BJ (cell line): ENCODE data around the gene HYAL2. TPM values are rescaled to one million over a fixed set of nuclear protein-coding genes. Genes with fewer than 3 reads are reported as not detected.
"Not testable (repeated sequence)": the region's sequence is repeated elsewhere in the genome, so short reads cannot be mapped to it uniquely, and the experiment has no call there.

Experiments used
- CTCF ChIA-PET: fragments of 350-600 bp; formaldehyde crosslinking; extraction: SDS; loops from one replicate; lab custom pipeline; 2021; ENCODE audit warnings: antibody characterized with exemption, inconsistent platforms; lab: Yijun Ruan, JAX
- POLR2A ChIA-PET: fragments of 300-600 bp; sonication (Branson Sonifier 250); formaldehyde crosslinking; extraction: SDS; loops from one replicate; lab custom pipeline; 2021; ENCODE audit warnings: antibody characterized with exemption; lab: Charles Lee
- DNase-seq: peaks from one replicate; pipeline ENCODE4 v3.0.0-alpha.2; 2011; ENCODE audit warnings: low read depth
- H3K27me3 ChIP-seq: 2 replicates; pipeline ENCODE4 v1.6.0; 2011; ENCODE audit warnings: low read length; ENCODE audit not compliant: control insufficient read depth, insufficient read depth
- H3K36me3 ChIP-seq: 2 replicates; pipeline ENCODE4 v1.5.1; 2011; ENCODE audit warnings: low read length; ENCODE audit not compliant: control insufficient read depth, insufficient read depth
- H3K4me3 ChIP-seq: 2 replicates; pipeline ENCODE4 v1.5.1; 2011; ENCODE audit warnings: low read depth, mild to moderate bottlenecking, control low read depth, low read length
- polyA plus RNA-seq: library from polyadenylated mRNA; depleted of rRNA; stranded (reverse); fragments of >200 nt; gene quantifications from 2 replicates; pipeline ENCODE4 v1.2.3, GENCODE V29; 2011
- TF ChIP-seq, protein P1 (sequence below): IDR thresholded peaks from 2 replicates; pipeline ENCODE4 v1.5.1; 2011; ENCODE audit warnings: low read depth, mild to moderate bottlenecking, control low read depth, inconsistent platforms, low read length, moderate library complexity; ENCODE audit not compliant: insufficient read depth

HYAL2 gene
- polyA plus RNA-seq, 1 experiment = 63.2 TPM

DNA sequence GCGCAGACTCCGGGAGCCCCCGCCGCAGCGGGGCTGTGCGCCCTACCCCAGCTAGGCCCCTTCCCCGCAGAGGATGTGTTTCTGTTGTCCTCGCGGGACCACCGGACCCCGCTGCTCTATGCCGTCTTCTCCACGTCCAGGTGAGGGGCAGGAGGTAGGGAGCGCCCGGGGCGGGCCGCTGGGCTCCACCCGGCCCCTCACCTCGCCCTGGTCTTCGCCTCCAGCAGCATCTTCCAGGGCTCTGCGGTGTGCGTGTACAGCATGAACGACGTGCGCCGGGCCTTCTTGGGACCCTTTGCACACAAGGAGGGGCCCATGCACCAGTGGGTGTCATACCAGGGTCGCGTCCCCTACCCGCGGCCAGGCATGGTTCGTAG, 48.9 kb downstream of the HYAL2 start:
- CTCF ChIA-PET = interaction anchor here (0.6 to 6.0 kb wide), 9 partner anchors 13 to 81 kb away, joined by 3 to 58 read pairs (median 3); partner anchors contain the start of genes GNAT1 and IFRD2

DNA sequence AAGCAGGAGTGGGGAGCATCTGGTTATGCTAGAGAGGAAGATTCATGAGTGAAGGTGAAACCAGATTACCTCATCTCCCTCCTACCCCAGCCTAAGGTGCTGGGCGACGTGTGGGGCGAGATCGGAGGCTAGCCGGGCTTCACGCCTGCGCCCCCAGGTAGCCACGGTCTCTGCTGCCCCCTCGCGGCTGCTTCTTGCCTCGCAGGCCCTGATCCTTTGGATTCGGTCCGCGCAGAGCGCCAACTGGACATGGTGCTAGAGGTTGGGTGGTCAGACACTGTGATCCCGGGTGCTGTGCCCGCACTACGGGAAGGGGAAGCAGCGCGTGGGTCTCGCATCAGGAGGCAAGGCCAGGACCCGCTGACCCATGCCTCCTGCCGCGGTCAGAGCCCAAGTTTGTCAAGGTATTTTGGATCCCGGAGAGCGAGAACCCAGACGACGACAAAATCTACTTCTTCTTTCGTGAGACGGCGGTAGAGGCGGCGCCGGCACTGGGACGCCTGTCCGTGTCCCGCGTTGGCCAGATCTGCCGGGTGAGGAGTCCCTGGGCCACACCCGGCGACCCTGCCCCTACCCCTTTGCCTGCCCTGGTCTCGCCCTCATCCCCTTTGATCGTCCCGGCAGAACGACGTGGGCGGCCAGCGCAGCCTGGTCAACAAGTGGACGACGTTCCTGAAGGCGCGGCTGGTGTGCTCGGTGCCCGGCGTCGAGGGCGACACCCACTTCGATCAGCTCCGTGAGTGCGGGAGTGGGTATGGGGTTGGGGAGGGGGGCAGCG, 49.4 kb downstream of the HYAL2 start:
- Histone ChIP-seq H3K27me3 (no peaks in the 10 kb centered on the region), H3K36me3 (peaks cover 29% of the 10 kb centered on the region), H3K4me3 (no peak overlapping the region)
- TF ChIP-seq, protein P1, sequence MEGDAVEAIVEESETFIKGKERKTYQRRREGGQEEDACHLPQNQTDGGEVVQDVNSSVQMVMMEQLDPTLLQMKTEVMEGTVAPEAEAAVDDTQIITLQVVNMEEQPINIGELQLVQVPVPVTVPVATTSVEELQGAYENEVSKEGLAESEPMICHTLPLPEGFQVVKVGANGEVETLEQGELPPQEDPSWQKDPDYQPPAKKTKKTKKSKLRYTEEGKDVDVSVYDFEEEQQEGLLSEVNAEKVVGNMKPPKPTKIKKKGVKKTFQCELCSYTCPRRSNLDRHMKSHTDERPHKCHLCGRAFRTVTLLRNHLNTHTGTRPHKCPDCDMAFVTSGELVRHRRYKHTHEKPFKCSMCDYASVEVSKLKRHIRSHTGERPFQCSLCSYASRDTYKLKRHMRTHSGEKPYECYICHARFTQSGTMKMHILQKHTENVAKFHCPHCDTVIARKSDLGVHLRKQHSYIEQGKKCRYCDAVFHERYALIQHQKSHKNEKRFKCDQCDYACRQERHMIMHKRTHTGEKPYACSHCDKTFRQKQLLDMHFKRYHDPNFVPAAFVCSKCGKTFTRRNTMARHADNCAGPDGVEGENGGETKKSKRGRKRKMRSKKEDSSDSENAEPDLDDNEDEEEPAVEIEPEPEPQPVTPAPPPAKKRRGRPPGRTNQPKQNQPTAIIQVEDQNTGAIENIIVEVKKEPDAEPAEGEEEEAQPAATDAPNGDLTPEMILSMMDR = peak; percentile 97
- ChIA-PET CTCF (interaction anchor here (0.6 to 6.0 kb wide), 11 partner anchors 12 to 80 kb away, joined by 3 to 58 read pairs (median 3); partner anchors contain the start of genes GNAT1 and IFRD2), POLR2A (interaction anchor here (0.6 kb wide), 2 partner anchors 38 to 46 kb away, joined by 4 to 12 read pairs; no protein-coding TSS in a partner anchor)
- DNase-seq = no peak

More for the DNA sequence above, 48.9 kb downstream of the HYAL2 start:
- peaks cover 30% of the 10 kb centered on the region for H3K36me3 ChIP-seq
- H3K4me3 ChIP-seq = no peak overlapping the region
- H3K27me3 ChIP-seq = no peaks in the 10 kb centered on the region
- no peak for DNase-seq
- TF ChIP-seq, protein P1 = no peak
- POLR2A ChIA-PET = interaction anchor here (0.6 kb wide), 1 partner anchor 38 kb away, joined by 4 read pairs; no protein-coding TSS in a partner anchor

DNA sequence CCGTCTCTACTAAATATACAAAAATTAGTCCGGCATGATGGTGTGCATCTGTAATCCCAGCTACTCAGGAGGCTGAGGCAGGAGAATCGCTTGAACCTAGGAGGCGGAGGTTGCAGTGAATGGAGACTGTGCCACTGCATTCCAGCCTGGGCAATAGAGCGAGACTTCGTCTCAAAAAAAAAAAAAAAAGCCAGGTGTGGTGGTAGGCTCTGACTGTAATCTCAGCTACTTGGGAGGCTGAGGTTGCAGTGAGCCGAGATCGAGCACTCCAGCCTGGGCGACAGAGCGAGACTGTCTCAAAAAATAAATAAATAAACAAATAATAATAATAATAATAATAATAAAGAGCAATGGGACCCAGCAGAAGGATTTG, 50.0 kb downstream of the HYAL2 start:
- H3K27me3 ChIP-seq, H3K4me3 ChIP-seq, DNase-seq: not testable (repeated sequence)
- CTCF ChIA-PET = interaction anchor here (0.7 to 6.0 kb wide), 8 partner anchors 8 to 80 kb away, joined by 3 to 58 read pairs (median 4); partner anchors contain the start of genes GNAT1 and IFRD2
- H3K36me3 ChIP-seq = peaks cover 27% of the 10 kb centered on the region
- POLR2A ChIA-PET = interaction anchor here (0.6 kb wide), 1 partner anchor 46 kb away, joined by 12 read pairs; no protein-coding TSS in a partner anchor

DNA sequence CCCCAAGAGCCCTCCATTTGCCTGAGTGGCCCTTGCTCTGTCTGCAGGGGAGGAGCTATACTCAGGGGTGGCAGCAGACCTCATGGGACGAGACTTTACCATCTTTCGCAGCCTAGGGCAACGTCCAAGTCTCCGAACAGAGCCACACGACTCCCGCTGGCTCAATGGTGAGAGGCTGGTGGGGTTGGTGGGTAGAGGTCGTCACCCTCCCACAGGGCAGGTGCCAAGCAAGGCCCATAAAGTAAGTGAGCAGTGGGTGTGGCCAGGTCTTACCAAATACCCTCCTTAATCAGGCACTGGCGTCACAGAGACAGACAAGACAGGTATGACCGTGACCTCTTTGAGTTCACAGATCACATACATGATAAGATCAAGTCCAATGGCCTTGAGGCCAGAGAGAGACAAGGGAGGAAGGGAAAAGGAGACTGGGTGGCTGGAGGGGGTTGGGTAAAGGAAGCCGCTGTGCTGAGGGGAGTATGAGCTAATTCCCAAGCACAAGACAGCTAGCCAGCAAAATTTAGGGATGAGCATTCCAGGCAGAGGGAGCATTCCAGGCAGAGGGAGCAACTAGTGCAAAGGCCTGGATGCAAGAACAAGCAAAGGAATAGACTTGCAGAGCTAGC, 51.1 kb downstream of the HYAL2 start:
- DNase-seq = no peak
- POLR2A ChIA-PET = no interaction called here
- CTCF ChIA-PET = interaction anchor here (1.0 to 6.0 kb wide), 7 partner anchors 10 to 149 kb away, joined by 3 to 58 read pairs (median 6); partner anchors contain the start of genes GNAT1 and IFRD2
- Histone ChIP-seq H3K36me3 (peaks cover 23% of the 10 kb centered on the region), H3K4me3 (no peak overlapping the region), H3K27me3 (no peaks in the 10 kb centered on the region)
- TF ChIP-seq, protein P1 = no peak

DNA sequence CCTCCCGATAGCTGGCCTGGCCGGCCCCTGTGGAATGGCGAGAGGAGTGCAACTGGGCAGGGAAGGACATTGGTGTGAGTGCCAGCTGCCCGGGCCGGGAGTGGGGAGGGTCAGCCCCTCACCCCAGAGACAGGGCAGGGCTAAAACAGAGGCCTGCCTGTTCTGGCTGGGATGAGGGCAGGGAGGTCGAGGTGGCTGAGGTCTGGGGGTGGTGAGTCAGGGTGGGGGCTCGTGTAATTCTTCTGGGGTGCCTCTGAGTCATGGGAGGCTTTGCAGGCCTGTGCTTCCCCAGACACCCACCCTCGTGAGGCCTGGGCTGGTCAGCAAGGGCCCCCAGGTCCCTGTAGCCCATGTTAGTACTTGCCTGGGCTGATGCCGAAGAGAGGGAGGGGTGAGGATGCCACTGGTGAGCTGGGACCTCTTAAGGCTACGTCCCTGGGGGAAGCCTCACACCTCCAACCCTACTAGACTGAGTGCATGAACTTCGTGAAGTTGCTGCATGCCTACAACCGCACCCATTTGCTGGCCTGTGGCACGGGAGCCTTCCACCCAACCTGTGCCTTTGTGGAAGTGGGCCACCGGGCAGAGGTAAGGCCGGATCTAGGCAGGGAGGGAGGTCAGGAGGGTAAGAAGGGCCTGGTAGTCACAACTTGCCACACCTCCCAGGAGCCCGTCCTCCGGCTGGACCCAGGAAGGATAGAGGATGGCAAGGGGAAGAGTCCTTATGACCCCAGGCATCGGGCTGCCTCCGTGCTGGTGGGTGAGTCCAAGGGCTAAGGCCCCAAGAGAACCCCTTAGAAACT, 51.9 kb downstream of the HYAL2 start:
- TF ChIP-seq, protein P1 = no peak
- CTCF ChIA-PET = interaction anchor here (0.6 to 6.0 kb wide), 11 partner anchors 10 to 148 kb away, joined by 3 to 58 read pairs (median 6); partner anchors contain the start of genes GNAI2, GNAT1 and TUSC2
- H3K36me3 ChIP-seq = peaks cover 19% of the 10 kb centered on the region
- no peaks in the 10 kb centered on the region for H3K27me3 ChIP-seq
- DNase-seq = no peak
- peak overlapping the region; percentile 50 for H3K4me3 ChIP-seq
- POLR2A ChIA-PET = no interaction called here
